HEK293 (cell line): ENCODE results near the gene TRABD2A.

Experiments used
- CTCF ChIA-PET: fragments of 350-600 bp; formaldehyde crosslinking; extraction: SDS; loops from one replicate; lab custom pipeline; 2021; ENCODE audit warnings: antibody characterized with exemption; lab: Yijun Ruan, JAX
- POLR2A ChIA-PET: fragments of 300-600 bp; formaldehyde crosslinking; extraction: SDS; loops from one replicate; lab custom pipeline; 2020; ENCODE audit warnings: antibody characterized with exemption, inconsistent platforms; lab: Yijun Ruan, JAX
- H3K27ac ChIP-seq: fragments of 200-500 bp; sonication (Bioruptor generic); 2 replicates; pipeline ENCODE4 v1.5.1; 2014; ENCODE audit warnings: low read depth, low read length, control low read depth, inconsistent platforms; ENCODE audit errors: extremely low read depth
- H3K36me3 ChIP-seq, 2 experiments: fragments of 200-500 bp in 1 of 2; sonication (Bioruptor generic) in 1 of 2; 1 replicate in 1 of 2; 2 replicates in 1 of 2; pipeline ENCODE4 v1.5.1; 2014 to 2017; ENCODE audit warnings: inconsistent platforms in 2 of 2, low read length in 2 of 2; ENCODE audit not compliant: control insufficient read depth in 2 of 2, insufficient read depth in 1 of 2
- H3K4me1 ChIP-seq: fragments of 200-500 bp; sonication (Bioruptor generic); 2 replicates; pipeline ENCODE4 v1.5.1; 2014; ENCODE audit warnings: mild to moderate bottlenecking, low read length, inconsistent platforms; ENCODE audit not compliant: control insufficient read depth, insufficient read depth
- H3K4me3 ChIP-seq: 2 replicates; pipeline ENCODE4 v1.5.1; 2011; ENCODE audit warnings: low read depth, mild to moderate bottlenecking, control low read depth, low read length, moderate library complexity
- H3K9me3 ChIP-seq: fragments of 200-500 bp; sonication (Bioruptor generic); 2 replicates; pipeline ENCODE4 v1.5.1; 2014; ENCODE audit warnings: low read depth, low read length, inconsistent platforms; ENCODE audit not compliant: control insufficient read depth, insufficient read depth
- IKZF3 ChIP-seq: fragments of 450-650 bp; IDR thresholded peaks from 2 replicates; pipeline ENCODE4 v1.5.0; 2018; ENCODE audit warnings: missing biosample characterization, mild to moderate bottlenecking, missing genetic modification characterization, moderate library complexity
- WT1 ChIP-seq: fragments of 450-650 bp; formaldehyde crosslinking; IDR thresholded peaks from 2 replicates; pipeline ENCODE4 v1.5.1; 2016; ENCODE audit warnings: missing biosample characterization, missing genetic modification characterization
- ZBTB7A ChIP-seq: fragments of 450-650 bp; formaldehyde crosslinking; IDR thresholded peaks from 2 replicates; pipeline ENCODE4 v1.5.1; 2016; ENCODE audit warnings: low read depth, missing biosample characterization, missing genetic modification characterization
- ZNF350 ChIP-seq: fragments of 450-650 bp; formaldehyde crosslinking; IDR thresholded peaks from 2 replicates; pipeline ENCODE4 v1.5.0; 2017; ENCODE audit warnings: missing biosample characterization, mild to moderate bottlenecking, missing genetic modification characterization
- ZNF423 ChIP-seq: fragments of 450-650 bp; formaldehyde crosslinking; IDR thresholded peaks from 2 replicates; pipeline ENCODE4 v1.5.1; 2016; ENCODE audit warnings: missing biosample characterization, missing genetic modification characterization
- ZNF473 ChIP-seq: fragments of 450-650 bp; formaldehyde crosslinking; IDR thresholded peaks from 2 replicates; pipeline ENCODE4 v1.5.1; 2017; ENCODE audit warnings: missing biosample characterization, missing genetic modification characterization
- ZNF544 ChIP-seq: fragments of 450-650 bp; formaldehyde crosslinking; IDR thresholded peaks from 2 replicates; pipeline ENCODE4 v1.5.0; 2017; ENCODE audit warnings: missing biosample characterization, missing genetic modification characterization
- ZNF626 ChIP-seq: fragments of 450-650 bp; sonication (Bioruptor Pico); formaldehyde crosslinking; IDR thresholded peaks from 2 replicates; pipeline ENCODE4 v1.5.1; 2018; ENCODE audit warnings: missing biosample characterization, missing genetic modification characterization, inconsistent platforms
- ZNF658 ChIP-seq: fragments of 450-650 bp; formaldehyde crosslinking; IDR thresholded peaks from 2 replicates; pipeline ENCODE4; 2016; ENCODE audit warnings: missing biosample characterization, missing genetic modification characterization
- ZNF701 ChIP-seq: fragments of 450-650 bp; formaldehyde crosslinking; IDR thresholded peaks from 2 replicates; pipeline ENCODE4 v1.5.1; 2016; ENCODE audit warnings: missing biosample characterization, missing genetic modification characterization
- ZNF777 ChIP-seq: fragments of 450-650 bp; formaldehyde crosslinking; IDR thresholded peaks from 2 replicates; pipeline ENCODE4 v1.5.1; 2017; ENCODE audit warnings: missing biosample characterization, missing genetic modification characterization, borderline replicate concordance
- ZNF830 ChIP-seq: fragments of 450-650 bp; IDR thresholded peaks from 2 replicates; pipeline ENCODE4 v1.5.0; 2018; ENCODE audit warnings: missing biosample characterization, missing genetic modification characterization, low read depth, mild to moderate bottlenecking, moderate library complexity
- ZNF837 ChIP-seq: fragments of 450-650 bp; formaldehyde crosslinking; IDR thresholded peaks from 2 replicates; pipeline ENCODE4 v1.5.1; 2016; ENCODE audit warnings: missing biosample characterization, missing genetic modification characterization
- TF ChIP-seq, protein P1 (sequence below): fragments of 450-650 bp; formaldehyde crosslinking; IDR thresholded peaks from 2 replicates; pipeline ENCODE4 v1.5.1; 2016; ENCODE audit warnings: missing biosample characterization, missing genetic modification characterization
- TF ChIP-seq, protein P2 (sequence below): fragments of 450-650 bp; formaldehyde crosslinking; IDR thresholded peaks from 2 replicates; pipeline ENCODE4 v1.5.1; 2016; ENCODE audit warnings: missing biosample characterization, missing genetic modification characterization, low read depth
- TF ChIP-seq, protein P3 (sequence below): fragments of 450-650 bp; formaldehyde crosslinking; IDR thresholded peaks from 2 replicates; pipeline ENCODE4 v1.5.1; 2016; ENCODE audit warnings: missing biosample characterization, missing genetic modification characterization
- TF ChIP-seq, protein P4 (sequence below): fragments of 450-650 bp; formaldehyde crosslinking; IDR thresholded peaks from 2 replicates; pipeline ENCODE4; 2016; ENCODE audit warnings: missing biosample characterization, missing genetic modification characterization
- TF ChIP-seq, protein P5 (sequence below): IDR thresholded peaks from 2 replicates; pipeline ENCODE4 v1.6.1; 2011; ENCODE audit warnings: mild to moderate bottlenecking, low read depth, low read length, borderline replicate concordance
- TF ChIP-seq, protein P6 (sequence below): fragments of 450-650 bp; formaldehyde crosslinking; IDR thresholded peaks from 2 replicates; pipeline ENCODE4 v1.5.1; 2017; ENCODE audit warnings: missing biosample characterization, missing genetic modification characterization
- TF ChIP-seq, protein P7 (sequence below): fragments of 450-650 bp; formaldehyde crosslinking; IDR thresholded peaks from 2 replicates; pipeline ENCODE4 v1.5.1; 2016; ENCODE audit warnings: missing biosample characterization, missing genetic modification characterization

Gene TRABD2A

DNA sequence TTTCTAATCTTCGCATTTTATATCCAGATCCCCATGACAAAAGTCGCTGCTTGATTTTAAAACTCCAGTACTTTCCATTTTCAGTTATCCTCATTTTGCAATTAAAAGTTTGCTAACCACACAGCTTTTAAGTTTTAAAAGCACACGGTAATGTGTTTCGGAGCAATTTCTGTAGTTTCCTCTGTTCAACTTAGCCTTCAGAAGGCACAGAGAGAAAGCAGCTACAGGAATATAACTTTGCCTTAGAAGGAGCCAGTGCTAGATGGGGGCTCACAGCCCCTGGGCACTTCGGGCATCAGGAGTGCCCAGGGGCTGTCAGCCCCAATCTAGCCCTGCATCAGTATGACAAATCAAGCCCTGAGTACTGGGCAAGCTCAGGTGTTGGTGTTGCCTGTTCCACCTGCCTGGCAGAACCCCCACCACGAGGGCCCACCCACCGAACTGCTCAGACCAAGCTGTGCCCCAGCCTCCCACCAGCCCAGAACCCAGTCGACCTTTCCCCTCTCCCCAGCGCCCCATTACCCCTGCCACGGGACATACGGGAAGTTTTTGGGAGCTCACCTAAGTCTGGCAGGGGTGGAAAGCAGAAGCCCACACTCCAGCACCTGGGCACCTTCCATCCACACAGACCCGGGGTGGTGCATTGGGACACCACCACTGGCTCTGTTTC, 47.3 kb downstream of the TRABD2A start:
- Histone ChIP-seq H3K27ac (no peak overlapping the region), H3K9me3 (no peaks in the 10 kb centered on the region), H3K4me1 (no peaks in the 10 kb centered on the region), H3K4me3 (no peak overlapping the region), H3K36me3 (no peaks in the 10 kb centered on the region)
- ChIA-PET CTCF (no interaction called here), POLR2A (no interaction called here)
- no peak for TF ChIP-seq ZNF777
- TF ChIP-seq, protein P1, sequence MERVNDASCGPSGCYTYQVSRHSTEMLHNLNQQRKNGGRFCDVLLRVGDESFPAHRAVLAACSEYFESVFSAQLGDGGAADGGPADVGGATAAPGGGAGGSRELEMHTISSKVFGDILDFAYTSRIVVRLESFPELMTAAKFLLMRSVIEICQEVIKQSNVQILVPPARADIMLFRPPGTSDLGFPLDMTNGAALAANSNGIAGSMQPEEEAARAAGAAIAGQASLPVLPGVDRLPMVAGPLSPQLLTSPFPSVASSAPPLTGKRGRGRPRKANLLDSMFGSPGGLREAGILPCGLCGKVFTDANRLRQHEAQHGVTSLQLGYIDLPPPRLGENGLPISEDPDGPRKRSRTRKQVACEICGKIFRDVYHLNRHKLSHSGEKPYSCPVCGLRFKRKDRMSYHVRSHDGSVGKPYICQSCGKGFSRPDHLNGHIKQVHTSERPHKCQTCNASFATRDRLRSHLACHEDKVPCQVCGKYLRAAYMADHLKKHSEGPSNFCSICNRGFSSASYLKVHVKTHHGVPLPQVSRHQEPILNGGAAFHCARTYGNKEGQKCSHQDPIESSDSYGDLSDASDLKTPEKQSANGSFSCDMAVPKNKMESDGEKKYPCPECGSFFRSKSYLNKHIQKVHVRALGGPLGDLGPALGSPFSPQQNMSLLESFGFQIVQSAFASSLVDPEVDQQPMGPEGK = no peak
- TF ChIP-seq, protein P2, sequence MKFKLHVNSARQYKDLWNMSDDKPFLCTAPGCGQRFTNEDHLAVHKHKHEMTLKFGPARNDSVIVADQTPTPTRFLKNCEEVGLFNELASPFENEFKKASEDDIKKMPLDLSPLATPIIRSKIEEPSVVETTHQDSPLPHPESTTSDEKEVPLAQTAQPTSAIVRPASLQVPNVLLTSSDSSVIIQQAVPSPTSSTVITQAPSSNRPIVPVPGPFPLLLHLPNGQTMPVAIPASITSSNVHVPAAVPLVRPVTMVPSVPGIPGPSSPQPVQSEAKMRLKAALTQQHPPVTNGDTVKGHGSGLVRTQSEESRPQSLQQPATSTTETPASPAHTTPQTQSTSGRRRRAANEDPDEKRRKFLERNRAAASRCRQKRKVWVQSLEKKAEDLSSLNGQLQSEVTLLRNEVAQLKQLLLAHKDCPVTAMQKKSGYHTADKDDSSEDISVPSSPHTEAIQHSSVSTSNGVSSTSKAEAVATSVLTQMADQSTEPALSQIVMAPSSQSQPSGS (tag by site-specific recombination) = no peak
- no peak for TF ChIP-seq ZNF658 (tag by site-specific recombination)
- TF ChIP-seq ZNF701 = no peak
- no peak for TF ChIP-seq ZNF350 (tag by site-specific recombination)
- TF ChIP-seq, protein P3, sequence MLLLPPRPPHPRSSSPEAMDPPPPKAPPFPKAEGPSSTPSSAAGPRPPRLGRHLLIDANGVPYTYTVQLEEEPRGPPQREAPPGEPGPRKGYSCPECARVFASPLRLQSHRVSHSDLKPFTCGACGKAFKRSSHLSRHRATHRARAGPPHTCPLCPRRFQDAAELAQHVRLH (tag by site-specific recombination) = no peak
- TF ChIP-seq WT1 (tag by site-specific recombination) = no peak
- TF ChIP-seq IKZF3 (tag by site-specific recombination) = no peak
- no peak for TF ChIP-seq ZBTB7A (tag by site-specific recombination)
- no peak for TF ChIP-seq ZNF473
- TF ChIP-seq ZNF830 (tag by site-specific recombination) = no peak
- TF ChIP-seq, protein P4, sequence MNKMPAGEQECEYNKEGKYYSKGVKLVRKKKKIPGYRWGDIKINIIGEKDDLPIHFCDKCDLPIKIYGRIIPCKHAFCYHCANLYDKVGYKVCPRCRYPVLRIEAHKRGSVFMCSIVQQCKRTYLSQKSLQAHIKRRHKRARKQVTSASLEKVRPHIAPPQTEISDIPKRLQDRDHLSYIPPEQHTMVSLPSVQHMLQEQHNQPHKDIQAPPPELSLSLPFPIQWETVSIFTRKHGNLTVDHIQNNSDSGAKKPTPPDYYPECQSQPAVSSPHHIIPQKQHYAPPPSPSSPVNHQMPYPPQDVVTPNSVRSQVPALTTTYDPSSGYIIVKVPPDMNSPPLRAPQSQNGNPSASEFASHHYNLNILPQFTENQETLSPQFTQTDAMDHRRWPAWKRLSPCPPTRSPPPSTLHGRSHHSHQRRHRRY (tag by site-specific recombination) = no peak
- TF ChIP-seq ZNF544 (tag by site-specific recombination) = no peak
- no peak for TF ChIP-seq ZNF626 (tag by site-specific recombination)
- TF ChIP-seq ZNF837 (tag by site-specific recombination) = no peak
- TF ChIP-seq, protein P5, sequence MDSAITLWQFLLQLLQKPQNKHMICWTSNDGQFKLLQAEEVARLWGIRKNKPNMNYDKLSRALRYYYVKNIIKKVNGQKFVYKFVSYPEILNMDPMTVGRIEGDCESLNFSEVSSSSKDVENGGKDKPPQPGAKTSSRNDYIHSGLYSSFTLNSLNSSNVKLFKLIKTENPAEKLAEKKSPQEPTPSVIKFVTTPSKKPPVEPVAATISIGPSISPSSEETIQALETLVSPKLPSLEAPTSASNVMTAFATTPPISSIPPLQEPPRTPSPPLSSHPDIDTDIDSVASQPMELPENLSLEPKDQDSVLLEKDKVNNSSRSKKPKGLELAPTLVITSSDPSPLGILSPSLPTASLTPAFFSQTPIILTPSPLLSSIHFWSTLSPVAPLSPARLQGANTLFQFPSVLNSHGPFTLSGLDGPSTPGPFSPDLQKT = no peak
- TF ChIP-seq, protein P6, sequence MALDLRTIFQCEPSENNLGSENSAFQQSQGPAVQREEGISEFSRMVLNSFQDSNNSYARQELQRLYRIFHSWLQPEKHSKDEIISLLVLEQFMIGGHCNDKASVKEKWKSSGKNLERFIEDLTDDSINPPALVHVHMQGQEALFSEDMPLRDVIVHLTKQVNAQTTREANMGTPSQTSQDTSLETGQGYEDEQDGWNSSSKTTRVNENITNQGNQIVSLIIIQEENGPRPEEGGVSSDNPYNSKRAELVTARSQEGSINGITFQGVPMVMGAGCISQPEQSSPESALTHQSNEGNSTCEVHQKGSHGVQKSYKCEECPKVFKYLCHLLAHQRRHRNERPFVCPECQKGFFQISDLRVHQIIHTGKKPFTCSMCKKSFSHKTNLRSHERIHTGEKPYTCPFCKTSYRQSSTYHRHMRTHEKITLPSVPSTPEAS (tag by site-specific recombination) = no peak
- TF ChIP-seq, protein P7, sequence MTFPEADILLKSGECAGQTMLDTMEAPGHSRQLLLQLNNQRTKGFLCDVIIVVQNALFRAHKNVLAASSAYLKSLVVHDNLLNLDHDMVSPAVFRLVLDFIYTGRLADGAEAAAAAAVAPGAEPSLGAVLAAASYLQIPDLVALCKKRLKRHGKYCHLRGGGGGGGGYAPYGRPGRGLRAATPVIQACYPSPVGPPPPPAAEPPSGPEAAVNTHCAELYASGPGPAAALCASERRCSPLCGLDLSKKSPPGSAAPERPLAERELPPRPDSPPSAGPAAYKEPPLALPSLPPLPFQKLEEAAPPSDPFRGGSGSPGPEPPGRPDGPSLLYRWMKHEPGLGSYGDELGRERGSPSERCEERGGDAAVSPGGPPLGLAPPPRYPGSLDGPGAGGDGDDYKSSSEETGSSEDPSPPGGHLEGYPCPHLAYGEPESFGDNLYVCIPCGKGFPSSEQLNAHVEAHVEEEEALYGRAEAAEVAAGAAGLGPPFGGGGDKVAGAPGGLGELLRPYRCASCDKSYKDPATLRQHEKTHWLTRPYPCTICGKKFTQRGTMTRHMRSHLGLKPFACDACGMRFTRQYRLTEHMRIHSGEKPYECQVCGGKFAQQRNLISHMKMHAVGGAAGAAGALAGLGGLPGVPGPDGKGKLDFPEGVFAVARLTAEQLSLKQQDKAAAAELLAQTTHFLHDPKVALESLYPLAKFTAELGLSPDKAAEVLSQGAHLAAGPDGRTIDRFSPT (tag by site-specific recombination) = no peak
- TF ChIP-seq ZNF423 (tag by site-specific recombination) = no peak
